ENCODE data around the gene WWTR1.

Gene WWTR1

DNA sequence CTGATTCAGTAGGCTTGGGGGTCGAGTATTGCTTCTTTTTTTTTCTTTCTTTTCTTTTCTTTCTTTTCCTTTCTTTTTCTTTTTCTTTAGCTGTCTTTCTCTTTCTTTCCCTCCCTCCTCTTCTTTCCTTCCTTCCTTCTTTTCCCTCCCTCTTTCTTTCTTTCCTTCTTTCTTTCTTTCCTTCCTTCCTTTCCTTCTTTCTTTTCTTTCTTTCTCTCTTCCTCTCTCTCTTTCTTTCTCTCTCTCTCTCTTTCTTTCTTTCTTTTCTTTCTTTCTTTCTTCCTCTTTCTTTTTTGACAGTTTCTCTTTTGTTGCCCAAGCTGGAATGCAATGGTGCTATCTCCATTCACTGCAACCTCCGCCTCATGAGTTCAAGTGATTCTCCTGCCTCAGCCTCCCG is 147.3 kb downstream of the WWTR1 start:
- TF ChIP-seq CTCF (IDR thresholded peaks at IDR 0.05; ENCODE audit: low read length) (no peak), EZH2 (IDR thresholded peaks at IDR 0.05; ENCODE audit: borderline replicate concordance, low read length) (no peak)
- H3K36me3 ChIP-seq (ENCODE audit: insufficient read depth, low read length) = no peaks in the 10 kb centered on the region
- H3F3A ChIP-seq (ENCODE audit: insufficient read depth, low read length) = no peaks in the 10 kb centered on the region
- no peaks in the 10 kb centered on the region for H3K4me1 ChIP-seq (ENCODE audit: insufficient read depth, low read length, severe bottlenecking)
- 0 out of 2 replicates have a peak, but pooled peaks cover 5% of the 10 kb centered on the region for H3K27me3 ChIP-seq (ENCODE audit: insufficient read depth, low read length)
- no peak overlapping the region for H3K4me2 ChIP-seq (ENCODE audit: low read length)
- no peak overlapping the region for H3K4me3 ChIP-seq (ENCODE audit: low read depth, low read length, poor library complexity, severe bottlenecking)
- H3K9ac ChIP-seq (ENCODE audit: low read length) = no peak overlapping the region
- H3K27ac ChIP-seq (ENCODE audit: low read depth, low read length, poor library complexity, severe bottlenecking) = no peak overlapping the region
- no peaks in the 10 kb centered on the region for H3K9me3 ChIP-seq (ENCODE audit: low read length)
- no peak overlapping the region for H2AFZ ChIP-seq (ENCODE audit: low read length)
- no peaks in the 10 kb centered on the region for H3K79me2 ChIP-seq (ENCODE audit: insufficient read depth, low read length)
- H4K20me1 ChIP-seq (ENCODE audit: insufficient read depth, low read length) = no peaks in the 10 kb centered on the region
- H3K9me2 ChIP-seq (ENCODE audit: low read depth, low read length) = no peaks in the 10 kb centered on the region

DNA sequence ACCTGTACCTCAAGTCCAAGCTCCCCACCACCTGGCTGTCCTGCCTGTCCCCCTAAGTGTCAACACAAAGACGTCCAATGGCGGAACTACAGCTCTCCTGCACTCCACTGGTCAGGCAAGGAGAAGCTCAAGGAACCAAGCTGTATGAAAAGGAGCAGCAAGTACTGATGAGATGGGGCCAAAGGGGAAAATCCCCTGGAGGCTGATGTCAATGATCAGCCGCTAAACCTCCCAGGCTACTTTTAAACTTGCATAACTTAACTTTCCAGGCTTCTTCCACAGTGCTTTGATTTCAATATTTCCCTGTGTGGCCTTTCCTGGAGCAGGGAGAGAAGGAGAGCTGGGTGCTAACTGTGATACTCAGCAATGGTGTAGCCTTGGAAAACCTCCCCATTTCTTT is 148.3 kb downstream of the WWTR1 start:
- TF ChIP-seq EZH2 (IDR thresholded peaks at IDR 0.05; ENCODE audit: borderline replicate concordance, low read length) = no peak
- TF ChIP-seq CTCF (IDR thresholded peaks at IDR 0.05; ENCODE audit: low read length) = no peak
- Histone ChIP-seq H3K4me3 (ENCODE audit: low read depth, low read length, poor library complexity, severe bottlenecking) (no peak overlapping the region), H3K27ac (ENCODE audit: low read depth, low read length, poor library complexity, severe bottlenecking) (no peak overlapping the region), H3F3A (ENCODE audit: insufficient read depth, low read length) (no peaks in the 10 kb centered on the region), H3K9ac (ENCODE audit: low read length) (no peak overlapping the region), H3K4me2 (ENCODE audit: low read length) (no peak overlapping the region), H3K27me3 (ENCODE audit: insufficient read depth, low read length) (0 out of 2 replicates have a peak, but pooled peaks cover 5% of the 10 kb centered on the region), H3K4me1 (ENCODE audit: insufficient read depth, low read length, severe bottlenecking) (no peaks in the 10 kb centered on the region), H3K36me3 (ENCODE audit: insufficient read depth, low read length) (no peaks in the 10 kb centered on the region), H2AFZ (ENCODE audit: low read length) (no peak overlapping the region), H4K20me1 (ENCODE audit: insufficient read depth, low read length) (no peaks in the 10 kb centered on the region), H3K79me2 (ENCODE audit: insufficient read depth, low read length) (no peaks in the 10 kb centered on the region), H3K9me2 (ENCODE audit: low read depth, low read length) (no peaks in the 10 kb centered on the region), H3K9me3 (ENCODE audit: low read length) (no peaks in the 10 kb centered on the region)

DNA sequence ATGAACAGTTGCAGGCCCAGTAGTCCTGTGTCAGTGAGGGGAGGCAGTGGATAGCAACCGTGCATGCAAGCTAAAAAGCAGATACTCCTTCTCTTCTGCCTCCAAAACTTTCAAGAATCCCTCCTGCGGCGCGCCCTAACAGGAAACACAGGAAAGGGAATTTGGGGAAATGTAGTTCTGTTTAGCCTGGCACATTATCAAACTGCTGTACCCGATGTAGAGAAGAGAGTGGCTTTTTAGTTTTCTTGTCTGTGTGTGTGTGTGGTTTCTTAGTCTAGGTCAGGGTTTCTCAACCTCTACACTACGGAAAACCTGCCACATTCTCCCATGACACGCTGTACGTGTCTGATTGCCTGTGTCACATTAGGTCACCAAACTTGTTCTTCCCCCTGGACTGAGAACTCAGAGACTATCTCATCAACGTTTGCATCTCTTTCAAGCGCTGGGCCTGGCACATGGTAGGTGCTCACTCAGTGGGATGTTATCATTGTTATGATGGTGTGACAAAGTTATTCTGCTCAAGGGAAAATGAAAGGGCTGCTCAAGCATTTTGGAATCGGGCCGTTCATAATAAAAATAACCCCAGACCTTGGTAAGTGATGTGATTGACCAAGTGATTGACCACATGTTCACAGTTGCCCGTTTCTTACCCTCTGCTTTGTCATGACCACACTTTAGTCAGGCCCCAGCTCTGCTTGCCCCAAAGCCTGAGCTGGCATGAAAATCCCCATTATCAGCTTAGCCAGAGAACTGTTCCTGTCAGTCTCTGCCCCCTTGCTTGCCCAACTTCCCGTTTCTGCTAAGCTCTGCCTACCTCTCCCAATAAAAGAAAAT is 150.1 kb downstream of the WWTR1 start:
- 0 out of 2 replicates have a peak, but pooled peaks cover 5% of the 10 kb centered on the region for H3K27me3 ChIP-seq (ENCODE audit: insufficient read depth, low read length)
- TF ChIP-seq EZH2 (IDR thresholded peaks at IDR 0.05; ENCODE audit: borderline replicate concordance, low read length) = no peak
- no peak for TF ChIP-seq CTCF (IDR thresholded peaks at IDR 0.05; ENCODE audit: low read length)
- H2AFZ ChIP-seq (ENCODE audit: low read length) = no peak overlapping the region

More for the DNA sequence above, 150.1 kb downstream of the WWTR1 start:
- no peaks in the 10 kb centered on the region for H3F3A ChIP-seq (ENCODE audit: insufficient read depth, low read length)
- H3K9me2 ChIP-seq (ENCODE audit: low read depth, low read length) = no peaks in the 10 kb centered on the region
- H3K79me2 ChIP-seq (ENCODE audit: insufficient read depth, low read length) = no peaks in the 10 kb centered on the region
- H3K9ac ChIP-seq (ENCODE audit: low read length) = no peak overlapping the region
- no peak overlapping the region for H3K4me2 ChIP-seq (ENCODE audit: low read length)
- no peaks in the 10 kb centered on the region for H3K36me3 ChIP-seq (ENCODE audit: insufficient read depth, low read length)
- no peaks in the 10 kb centered on the region for H3K9me3 ChIP-seq (ENCODE audit: low read length)
- no peaks in the 10 kb centered on the region for H4K20me1 ChIP-seq (ENCODE audit: insufficient read depth, low read length)
- no peak overlapping the region for H3K4me3 ChIP-seq (ENCODE audit: low read depth, low read length, poor library complexity, severe bottlenecking)
- no peak overlapping the region for H3K27ac ChIP-seq (ENCODE audit: low read depth, low read length, poor library complexity, severe bottlenecking)
- no peaks in the 10 kb centered on the region for H3K4me1 ChIP-seq (ENCODE audit: insufficient read depth, low read length, severe bottlenecking)

Data from OCI-LY1 (cell line).